Measurements from ENCODE around the gene PPP1R9A.

PPP1R9A gene

GRCh38 chr7:95321720-95322119, 414.3 kb downstream of the PPP1R9A start:
- DNase-seq (ENCODE audit: low spot score), result no peak

DNA sequence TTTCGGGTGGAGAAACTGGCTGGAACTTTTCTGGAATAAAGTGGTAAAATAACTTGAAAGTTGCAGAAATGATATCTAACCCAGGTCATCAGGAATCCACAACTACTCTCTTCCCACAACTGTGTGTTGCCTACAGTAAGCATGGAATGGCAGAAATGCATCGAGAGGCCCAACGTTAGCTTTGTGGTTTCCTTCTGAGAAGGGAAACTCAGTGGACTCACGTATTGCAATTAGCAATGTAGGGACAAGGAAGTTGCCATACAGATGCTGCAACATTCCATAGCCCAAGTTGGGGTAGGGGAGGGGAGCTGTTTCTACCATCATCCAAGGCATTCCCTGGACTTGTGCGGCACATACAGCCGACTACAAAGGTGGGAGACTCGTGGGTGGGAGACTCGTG, 415.0 kb downstream of the PPP1R9A start:
- DNase-seq (ENCODE audit: low spot score), result no peak

- DNase-seq (ENCODE audit: low spot score), result no peak
Observed at GRCh38 chr7:95322854-95323253, 415.5 kb downstream of the PPP1R9A start.

DNA sequence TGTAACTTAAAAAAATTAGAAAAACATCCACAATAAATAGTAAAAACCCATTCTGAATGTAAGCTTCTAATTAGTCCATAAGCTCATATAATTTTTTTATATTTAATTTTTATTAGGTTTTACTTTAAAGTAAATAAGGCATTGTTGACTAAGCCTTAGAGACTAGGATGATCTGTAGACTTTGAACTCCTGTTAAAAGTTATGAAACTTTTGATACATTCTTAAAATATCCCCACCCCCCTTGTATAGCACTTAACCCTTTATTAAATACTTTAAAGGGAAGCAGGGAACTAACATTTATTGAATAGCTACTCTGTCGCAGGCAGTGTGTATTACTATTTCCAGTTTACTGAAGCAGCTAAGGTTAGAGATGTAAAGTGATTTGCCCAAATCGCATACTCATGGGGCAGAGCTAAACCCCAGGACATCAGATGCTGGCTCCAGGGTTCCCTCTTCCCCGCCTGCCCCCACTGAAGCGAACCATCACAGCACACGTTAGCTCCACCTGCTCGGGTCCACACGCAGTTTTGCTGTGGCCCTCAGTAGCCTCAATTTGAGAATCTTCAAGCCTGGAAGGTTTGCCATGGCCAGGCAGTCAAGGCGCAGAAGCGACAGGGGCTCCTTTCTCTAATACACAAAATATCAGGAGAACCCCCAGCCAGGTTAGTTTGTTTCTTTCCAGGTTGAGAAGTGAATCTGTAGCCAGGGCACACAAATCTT, 416.2 kb downstream of the PPP1R9A start:
- DNase-seq (ENCODE audit: low spot score), result no peak

GRCh38 chr7:95324431-95324830, 417.0 kb downstream of the PPP1R9A start, which contains the start of gene PON1:
TSS of gene PON1 (minus strand) at chr7:95324532. CDS start at chr7:95324475, 57 bp downstream.
- DNase-seq (ENCODE audit: low spot score), result no peak

GRCh38 chr7:95327356-95327755, 420.0 kb downstream of the PPP1R9A start:
- no peak for DNase-seq (ENCODE audit: low spot score)

DNA sequence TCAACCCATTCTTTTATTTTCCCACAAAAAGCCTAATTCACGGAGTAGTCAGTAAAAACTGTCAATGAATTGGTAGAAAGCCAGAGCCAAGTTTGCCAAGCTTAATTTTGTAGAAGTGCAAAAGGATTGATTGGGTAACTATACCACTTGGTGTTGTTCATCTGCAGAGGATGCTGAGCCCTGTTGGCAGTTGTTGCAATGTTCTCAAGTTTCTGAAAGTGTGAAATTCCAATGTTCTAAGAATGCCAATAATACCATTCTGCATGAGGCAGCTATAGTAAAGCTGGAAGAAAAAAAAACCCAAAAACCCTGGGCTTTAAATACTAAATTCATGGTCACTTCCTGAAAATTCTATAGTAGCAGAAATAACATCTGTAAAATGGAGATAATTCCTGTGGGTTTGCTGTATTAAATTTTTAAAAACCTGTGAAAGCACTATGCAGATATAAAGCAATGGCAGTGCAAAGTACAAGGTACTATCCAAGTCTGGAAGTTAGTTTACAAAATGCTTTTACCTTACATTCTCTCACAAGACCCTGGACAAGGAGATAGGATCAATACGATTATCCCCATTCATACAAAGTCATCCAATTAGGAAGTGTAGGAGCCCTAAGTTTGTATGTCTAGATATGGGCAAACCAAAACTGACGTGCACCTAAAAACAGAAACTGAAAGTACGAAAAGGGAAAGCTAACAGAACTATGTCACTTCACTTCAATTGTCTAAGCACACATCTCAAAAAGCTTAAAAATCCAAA, 423.0 kb downstream of the PPP1R9A start:
- no peak for DNase-seq (ENCODE audit: low spot score)

- no peak for DNase-seq (ENCODE audit: low spot score)
Observed at GRCh38 chr7:95330961-95331337, 423.6 kb downstream of the PPP1R9A start.

- no peak for DNase-seq (ENCODE audit: low spot score)
Observed at GRCh38 chr7:95334447-95334846, 427.1 kb downstream of the PPP1R9A start.

DNA sequence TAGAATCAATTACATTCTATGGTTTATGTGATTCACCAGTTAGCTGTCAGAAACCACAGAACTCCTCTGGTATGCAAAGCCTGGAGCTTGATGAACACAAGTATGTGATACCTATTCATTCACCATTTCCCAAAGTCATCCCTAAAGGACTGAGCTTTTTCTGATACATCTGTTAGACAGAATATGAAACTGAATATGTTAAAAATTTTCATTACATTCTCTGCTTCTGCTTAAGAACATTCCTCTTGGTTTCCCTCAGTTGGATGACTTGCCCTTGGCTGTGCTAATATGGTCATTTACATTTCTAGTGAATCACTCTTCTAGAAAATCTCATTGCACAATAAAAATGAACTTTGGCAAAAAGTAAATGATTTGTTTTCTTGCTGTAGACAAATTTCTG, 427.7 kb downstream of the PPP1R9A start:
- no peak for DNase-seq (ENCODE audit: low spot score)

- DNase-seq (ENCODE audit: low spot score), result no peak
Observed at GRCh38 chr7:95338832-95339231, 431.4 kb downstream of the PPP1R9A start.

DNA sequence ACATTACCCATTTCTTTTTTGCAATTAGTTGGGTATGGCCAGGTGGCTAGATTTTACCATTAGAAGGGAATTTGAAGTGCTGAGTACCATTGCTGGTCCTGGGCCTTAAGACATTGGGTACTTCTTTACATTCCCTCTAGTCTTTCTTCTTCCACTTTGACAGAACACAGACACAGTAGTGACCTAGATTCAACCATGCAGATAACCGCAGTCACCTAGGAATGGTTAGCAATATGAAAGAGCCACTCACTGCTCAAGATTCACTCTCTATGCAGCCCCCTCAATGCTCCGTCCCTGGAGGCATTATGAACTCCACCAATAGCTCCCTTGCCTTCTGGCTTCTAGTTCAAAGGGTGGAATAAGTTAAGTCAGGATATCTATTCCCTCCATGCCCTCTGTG, 433.1 kb downstream of the PPP1R9A start:
- no peak for DNase-seq (ENCODE audit: low spot score)

DNA sequence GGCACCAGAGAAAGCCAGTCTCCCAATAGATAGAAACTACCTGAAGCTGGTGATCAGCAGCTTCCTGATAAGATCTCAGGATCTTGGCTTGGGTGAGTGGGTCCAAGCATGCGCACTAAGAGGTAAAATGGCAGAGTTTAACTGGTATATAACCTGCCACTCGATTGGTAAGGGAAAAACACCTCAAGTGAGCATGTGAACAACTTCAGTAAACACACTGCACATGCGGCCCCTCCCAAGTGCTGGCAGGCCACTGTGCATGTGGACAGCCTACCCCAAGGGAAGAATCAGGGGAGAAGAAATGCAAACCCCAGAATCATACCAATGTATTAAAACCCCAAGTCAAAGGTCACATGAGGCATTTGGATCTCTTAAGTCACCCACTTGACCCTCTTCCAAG, 434.6 kb downstream of the PPP1R9A start:
- no peak for DNase-seq (ENCODE audit: low spot score)

DNA sequence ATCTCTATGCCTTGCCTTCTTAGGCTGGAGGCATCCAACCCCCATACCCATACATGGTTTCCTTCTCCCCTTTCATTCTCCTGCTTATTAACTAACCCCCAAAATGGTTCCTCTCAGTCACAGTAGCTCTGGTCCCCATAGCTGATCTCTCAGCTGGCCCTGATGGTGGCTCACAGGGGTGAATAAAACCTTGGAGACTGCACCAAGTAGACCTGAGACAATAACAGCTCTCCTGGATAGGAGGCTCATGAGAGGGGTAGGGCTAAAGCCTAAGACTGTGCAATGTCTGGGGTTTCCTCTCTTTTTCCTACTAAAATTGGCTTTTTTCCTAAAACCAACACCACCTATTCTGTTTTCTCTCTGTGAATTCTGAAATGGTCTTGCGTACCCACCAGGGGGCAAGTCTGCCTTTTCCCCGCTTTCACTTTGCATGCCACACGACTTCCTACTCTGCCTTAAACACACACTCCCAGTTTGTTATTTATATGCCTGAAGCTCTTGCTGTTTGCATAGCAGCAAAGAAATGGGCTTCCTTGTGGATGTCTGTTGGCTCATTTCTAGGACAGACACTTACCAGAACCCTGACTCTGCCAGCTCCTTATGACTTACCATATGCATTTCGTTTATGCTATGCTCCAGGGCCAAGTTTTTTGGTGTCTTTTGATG, 435.4 kb downstream of the PPP1R9A start:
- no peak for DNase-seq (ENCODE audit: low spot score)
